Uterus (tissue), 2 donors: ENCODE data around the gene DNAJB11.

Experiments
- CTCF ChIP-seq, 4 experiments: fragments of 200-600 bp in 2 of 4; fragments of 450-650 bp in 2 of 4; sonication (generic) in 2 of 4; IDR thresholded peaks; one replicate each; pipeline ENCODE4 v1.5.1; 2016 to 2019; ENCODE audit warnings: antibody characterized with exemption in 4 of 4, mild to moderate bottlenecking in 2 of 4, moderate library complexity in 1 of 4
- POLR2A ChIP-seq, 2 donors: fragments of 450-650 bp; IDR thresholded peaks; one replicate each; pipeline ENCODE4 v1.6.1; 2016; ENCODE audit warnings: antibody characterized with exemption in 2 of 2, mild to moderate bottlenecking in 1 of 2, moderate library complexity in 1 of 2

DNA sequence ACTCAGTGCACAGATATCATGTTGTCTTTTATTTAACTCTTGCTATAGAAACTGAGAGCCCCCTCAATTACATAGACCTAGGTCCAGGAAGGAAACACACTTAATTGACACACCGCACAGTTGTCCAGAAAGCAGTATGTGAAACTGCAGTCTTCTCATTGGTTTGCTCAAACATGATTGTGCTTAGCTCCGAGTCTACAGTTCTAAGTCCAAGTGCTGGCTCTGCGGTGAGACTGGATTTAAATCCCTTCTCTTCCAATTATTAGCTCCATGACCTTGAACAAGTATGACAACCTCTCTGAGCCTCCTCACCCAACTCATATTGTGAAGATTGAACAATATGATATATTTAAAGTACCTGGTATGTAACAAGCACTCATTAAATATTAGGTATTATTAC is 23.3 kb downstream of the DNAJB11 start:
- TF ChIP-seq CTCF (IDR thresholded peaks at IDR 0.05) (no peak), POLR2A (IDR thresholded peaks at IDR 0.05) (no peak)
